ENCODE measurements around the gene STEAP1B. TPM values are rescaled to one million over a fixed set of nuclear protein-coding genes. Genes with fewer than 3 reads are reported as not detected.

STEAP1B gene
- total and polyA plus RNA-seq, 2 donors (not counting 3 experiments of a cell fraction or from before 2014, with no cell fraction given): 32.2 to 46.1 TPM

- TF ChIP-seq JUN (IDR thresholded peaks at IDR 0.05; ENCODE audit: borderline replicate concordance, insufficient read depth, insufficient read length, low read depth) (no peak), MYC (IDR thresholded peaks at IDR 0.05; ENCODE audit: low read depth, low read length) (no peak), CTCF (IDR thresholded peaks at IDR 0.05; ENCODE audit: extremely low read depth in 1 of 2, insufficient read depth in 1 of 2, low read depth in 1 of 2, low read length in 2 of 2) (no peak), FOS (IDR thresholded peaks at IDR 0.05; ENCODE audit: borderline replicate concordance, insufficient read depth, low read length) (no peak)
- no peak for DNase-seq (ENCODE audit: low read depth, low spot score)
- peaks cover 50% of the 10 kb centered on the region for H3K4me1 ChIP-seq (ENCODE audit: control insufficient read depth, extremely low read depth, insufficient read depth, low read length)
- ChIA-PET CTCF (interaction anchor here (1.4 kb wide), 1 partner anchor 146 kb away, joined by 6 read pairs; no protein-coding TSS in a partner anchor), POLR2A (interaction anchor here (0.8 kb wide), 1 partner anchor 314 kb away, joined by 3 read pairs; no protein-coding TSS in a partner anchor)
- intact Hi-C loops (cut with micrococcal nuclease): loop anchor here (10.0 kb wide), 2 partner anchors 142 to 222 kb away; no protein-coding TSS in a partner anchor
- H3K36me3 ChIP-seq (ENCODE audit: control insufficient read depth in 2 of 2, extremely low read depth in 1 of 2, insufficient read depth in 2 of 2, low read length in 2 of 2): no peaks in the 10 kb centered on the region
- no TSS peak for BruUV-seq (replicated peaks)
- no peak overlapping the region for H3K4me2 ChIP-seq (ENCODE audit: insufficient read depth, low read length)
- no peak overlapping the region for H3K4me3 ChIP-seq (replicated peaks in 1 of 3; ENCODE audit: insufficient read depth in 1 of 3, low read depth in 1 of 3, low read length in 3 of 3)
- peak overlapping the region; percentile 92 for H3K27ac ChIP-seq (ENCODE audit: insufficient read depth, low read depth, low read length)
- H3K9ac ChIP-seq (replicated peaks; ENCODE audit: extremely low read depth, insufficient read depth, low read length): no peak overlapping the region
- no peaks in the 10 kb centered on the region for H3K9me1 ChIP-seq (replicated peaks; ENCODE audit: control insufficient read depth, extremely low read depth, insufficient read depth, low read length)
- dilution Hi-C loops (cut with MboI; ENCODE audit: extremely low pct_ligation_motif_present, low sequenced_read_pairs): no loop called here
- no peak overlapping the region for H2AFZ ChIP-seq (ENCODE audit: low read depth, low read length)
- H3K27me3 ChIP-seq (ENCODE audit: control insufficient read depth in 2 of 2, insufficient read depth in 2 of 2, low read length in 2 of 2): no peaks in the 10 kb centered on the region
- H3K79me2 ChIP-seq (ENCODE audit: control insufficient read depth, insufficient read depth, low read length): peaks cover 14% of the 10 kb centered on the region
- no peaks in the 10 kb centered on the region for H3K9me3 ChIP-seq (replicated peaks; ENCODE audit: control insufficient read depth, insufficient read depth, low read length)
- no peaks in the 10 kb centered on the region for H4K20me1 ChIP-seq (replicated peaks; ENCODE audit: control insufficient read depth, extremely low read depth, insufficient read depth, low read length)
- FAIRE-seq: no peak
These were observed 57.7 kb downstream of the STEAP1B start for GRCh38 chr7:22442187-22442881.
